ENCODE data around the gene SRPK1.
A peak's percentile ranks its signal among the peaks of the same experiment; 100 is the strongest.

Gene SRPK1

GRCh38 chr6:35804996-35805736, 115.7 kb downstream of the SRPK1 start, which contains the start of gene LHFPL5:
TSS of gene LHFPL5 (plus strand) at chr6:35805352. CDS start at chr6:35805671, 319 bp downstream.
- TF ChIP-seq CTCF (IDR thresholded peaks at IDR 0.05; ENCODE audit: insufficient read depth, missing control alignments), result peak; percentile 0
- DNase-seq (ENCODE audit: insufficient read length, low spot score) (peak; percentile 89), FAIRE-seq (no peak)

GRCh38 chr6:35801148-35801547, 119.8 kb downstream of the SRPK1 start:
- DNase-seq (ENCODE audit: insufficient read length, low spot score), result no peak
- FAIRE-seq, result no peak
- TF ChIP-seq CTCF (IDR thresholded peaks at IDR 0.05; ENCODE audit: insufficient read depth, missing control alignments), result no peak

- no peak for FAIRE-seq
- TF ChIP-seq CTCF (IDR thresholded peaks at IDR 0.05; ENCODE audit: insufficient read depth, missing control alignments), result no peak
- no peak for DNase-seq (ENCODE audit: insufficient read length, low spot score)
Measured at GRCh38 chr6:35798706-35799105, 122.2 kb downstream of the SRPK1 start.

GRCh38 chr6:35797837-35798526, 122.9 kb downstream of the SRPK1 start:
- FAIRE-seq (no peak), DNase-seq (ENCODE audit: insufficient read length, low spot score) (no peak)

GRCh38 chr6:35796236-35796635, 124.7 kb downstream of the SRPK1 start:
- DNase-seq (ENCODE audit: insufficient read length, low spot score) (no peak), FAIRE-seq (no peak)
- TF ChIP-seq CTCF (IDR thresholded peaks at IDR 0.05; ENCODE audit: insufficient read depth, missing control alignments), result no peak

More at GRCh38 chr6:35797837-35798526, 122.9 kb downstream of the SRPK1 start:
- TF ChIP-seq CTCF (IDR thresholded peaks at IDR 0.05; ENCODE audit: insufficient read depth, missing control alignments), result no peak

- FAIRE-seq, result no peak
- no peak for DNase-seq (ENCODE audit: insufficient read length, low spot score)
Measured at GRCh38 chr6:35795453-35796071, 125.3 kb downstream of the SRPK1 start.

More at GRCh38 chr6:35795453-35796071, 125.3 kb downstream of the SRPK1 start:
- no peak for TF ChIP-seq CTCF (IDR thresholded peaks at IDR 0.05; ENCODE audit: insufficient read depth, missing control alignments)

All from D721Med (cell line).